HG03025 (cell line): ENCODE results near the gene LDB3.
"Not testable (repeated sequence)": the region's sequence is repeated elsewhere in the genome, so short reads cannot be mapped to it uniquely, and the experiment has no call there.

Source experiments
- ATAC-seq: cut with Tn5 transposase; IDR thresholded peaks from one replicate; pipeline ENCODE4 v1.9.1; 2021; ENCODE audit warnings: mild to moderate bottlenecking, moderate library complexity; ENCODE audit not compliant: unreplicated experiment, low FRiP score

Gene LDB3

DNA sequence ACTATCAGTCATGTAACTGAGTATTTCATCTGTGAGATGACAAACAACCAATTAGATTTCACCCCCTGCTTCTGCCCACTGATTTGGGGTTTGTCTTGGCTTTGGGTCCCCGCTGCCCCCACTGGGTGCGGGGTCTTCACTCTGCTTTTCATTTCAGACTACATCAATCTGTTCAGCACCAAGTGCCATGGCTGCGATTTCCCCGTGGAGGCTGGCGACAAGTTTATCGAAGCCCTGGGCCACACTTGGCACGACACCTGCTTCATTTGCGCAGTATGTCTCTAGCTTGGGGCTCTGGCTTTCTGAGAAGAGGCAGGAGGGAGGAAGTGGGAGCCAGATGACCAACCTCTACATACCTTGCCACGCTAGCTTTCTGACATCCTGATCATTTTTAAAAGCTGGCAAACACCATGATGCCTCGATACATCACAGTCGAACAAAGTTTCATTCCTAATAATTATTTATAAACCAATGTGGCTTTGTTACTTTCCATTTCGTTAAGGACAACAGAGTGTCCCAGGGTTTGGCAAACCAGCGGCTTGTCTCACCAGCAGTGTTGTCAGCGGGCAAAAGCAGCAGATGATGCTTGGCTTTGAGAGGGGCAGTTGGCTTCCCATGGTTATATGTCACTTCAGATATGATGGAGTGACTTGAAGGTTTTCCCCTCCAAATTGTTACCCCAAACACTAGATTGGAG lies 57.8 kb downstream of the LDB3 start:
- no peak for ATAC-seq

GRCh38 chr10:86726677-86726999 lies 58.3 kb downstream of the LDB3 start:
- no peak for ATAC-seq

GRCh38 chr10:86727470-86727869 lies 59.2 kb downstream of the LDB3 start:
- no peak for ATAC-seq

DNA sequence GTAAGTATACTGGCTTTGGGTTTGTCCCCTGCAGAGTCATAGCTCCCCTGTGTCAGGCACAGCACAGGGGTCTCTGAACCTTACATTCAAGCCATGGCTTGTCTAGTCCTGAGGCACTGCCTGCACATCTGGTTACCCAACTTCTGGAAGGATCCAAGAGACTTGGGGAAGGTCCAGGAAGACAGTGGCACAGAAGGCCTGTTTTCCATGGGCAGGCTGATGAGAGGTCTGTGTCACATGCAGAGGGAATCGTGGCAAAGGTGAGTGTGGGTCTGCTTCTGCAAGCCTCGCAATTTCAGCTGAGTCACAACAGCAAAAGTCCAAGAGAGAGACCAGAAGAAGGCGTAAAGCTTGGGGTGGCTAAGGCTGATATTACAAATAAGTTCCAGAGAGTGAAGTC lies 59.7 kb downstream of the LDB3 start:
- ATAC-seq, result no peak

GRCh38 chr10:86729677-86730076 lies 61.4 kb downstream of the LDB3 start:
- no peak for ATAC-seq

GRCh38 chr10:86730227-86730626 lies 61.9 kb downstream of the LDB3 start:
- ATAC-seq, result no peak

GRCh38 chr10:86732771-86733170 lies 64.5 kb downstream of the LDB3 start:
- no peak for ATAC-seq

- ATAC-seq, result no peak
Measured at GRCh38 chr10:86733260-86733671, 65.0 kb downstream of the LDB3 start.

DNA sequence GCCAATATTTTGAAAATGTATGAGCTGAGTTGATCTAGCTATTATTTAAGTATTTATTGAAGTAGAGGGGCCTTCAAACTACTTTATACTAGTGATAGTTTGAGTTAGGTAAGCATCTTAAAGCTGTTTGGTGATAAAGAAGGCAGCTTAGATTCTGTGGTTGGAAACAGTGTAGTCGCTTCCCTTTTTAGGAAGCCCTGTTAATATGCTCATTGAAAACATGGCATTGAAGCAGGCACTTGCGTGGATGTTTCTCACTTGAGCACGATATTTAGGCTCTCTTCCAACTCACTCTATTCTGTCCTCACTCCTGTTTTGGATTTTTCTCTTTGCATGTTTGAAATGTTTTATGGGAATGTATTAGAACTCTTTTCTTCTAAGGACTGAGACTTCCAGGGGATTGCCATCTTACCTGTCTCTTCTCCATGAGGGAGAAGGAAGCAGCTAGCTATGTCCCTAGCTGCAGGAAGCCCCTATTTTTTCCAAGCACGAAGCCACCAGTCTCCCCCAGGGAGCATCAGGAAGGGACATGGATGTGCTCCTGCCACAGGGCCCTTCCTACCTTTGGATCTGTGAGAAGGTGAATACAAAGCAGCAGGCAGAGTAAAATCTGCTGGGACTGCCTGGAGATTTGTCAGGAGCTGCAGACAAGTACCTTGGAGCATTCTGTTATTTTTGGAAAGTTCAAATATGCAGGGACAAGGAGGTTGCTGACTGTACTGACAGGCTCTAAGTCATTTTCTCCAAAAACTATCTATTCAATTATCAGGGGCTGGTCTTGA lies 66.1 kb downstream of the LDB3 start:
- ATAC-seq, result no peak

DNA sequence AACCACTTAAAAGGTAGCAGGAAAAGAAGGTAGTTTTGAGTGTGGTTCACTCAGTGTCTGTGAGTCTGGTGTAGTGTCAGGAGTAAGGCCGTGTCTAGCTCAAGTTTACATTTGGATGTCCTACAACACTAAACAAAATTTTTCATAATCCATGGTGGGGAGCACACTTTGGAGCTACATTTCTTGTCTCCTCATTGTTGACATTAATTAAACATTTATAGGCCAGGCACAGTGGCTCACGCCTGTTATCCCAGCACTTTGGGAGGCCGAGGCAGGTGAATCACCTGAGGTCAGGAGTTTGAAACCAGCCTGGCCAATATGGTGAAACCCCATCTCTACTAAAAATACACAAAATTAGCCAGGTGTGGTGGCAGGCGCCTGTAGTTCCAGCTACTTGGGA lies 67.0 kb downstream of the LDB3 start:
- not testable (repeated sequence) for ATAC-seq

- ATAC-seq, result no peak
Measured at GRCh38 chr10:86742230-86742629, 73.9 kb downstream of the LDB3 start.

DNA sequence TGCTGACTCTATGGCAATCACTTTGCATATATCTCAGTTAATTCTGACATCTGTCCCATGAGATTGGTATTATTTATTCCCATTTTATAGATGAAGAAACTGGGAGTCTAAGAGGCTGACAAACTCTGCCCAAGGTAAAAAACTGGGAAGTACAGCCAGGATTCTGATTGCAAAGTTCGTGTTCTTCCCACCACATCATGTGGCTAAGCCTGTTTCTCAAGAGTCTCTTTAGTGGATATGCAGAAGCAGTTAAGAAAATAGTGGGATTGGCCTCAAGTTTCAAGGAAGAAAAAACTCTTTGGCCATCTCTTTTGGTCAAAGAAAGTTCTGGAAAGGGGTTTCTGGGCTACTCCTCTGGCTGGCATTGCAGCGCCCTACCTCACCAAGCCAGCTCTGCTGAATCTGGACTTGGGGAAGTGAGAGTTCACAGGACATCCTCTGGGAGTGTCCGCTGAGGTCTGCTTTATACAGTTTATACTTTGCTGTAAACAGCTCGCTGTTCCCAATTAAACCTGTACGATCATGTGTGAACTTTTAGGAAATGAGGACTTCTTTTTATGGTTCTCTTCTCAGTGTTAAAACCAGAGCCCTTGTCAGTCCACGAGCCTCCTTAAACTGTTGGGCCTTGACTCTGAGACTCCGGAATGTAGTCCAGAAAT lies 75.9 kb downstream of the LDB3 start:
- no peak for ATAC-seq

GRCh38 chr10:86747796-86748581 lies 79.7 kb downstream of the LDB3 start:
- ATAC-seq, result no peak

DNA sequence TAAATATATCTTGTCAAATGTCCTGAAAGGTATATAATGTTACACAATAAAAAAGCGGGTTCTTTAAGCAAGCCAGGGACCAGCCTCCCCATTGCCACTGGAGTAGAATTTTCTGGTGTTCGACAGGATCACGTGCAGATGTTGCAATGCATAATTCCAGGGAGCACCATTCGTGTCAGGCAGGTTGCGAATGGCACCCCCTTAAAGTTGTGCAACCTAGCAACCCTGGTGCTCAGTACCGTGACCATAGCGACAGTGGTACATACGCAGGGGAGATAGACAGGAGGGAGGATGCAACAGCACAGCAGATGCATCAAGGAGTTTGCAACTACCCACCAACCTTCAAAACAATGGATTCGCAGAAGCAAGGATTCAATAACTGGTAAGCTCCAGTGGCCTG lies 81.5 kb downstream of the LDB3 start:
- no peak for ATAC-seq

DNA sequence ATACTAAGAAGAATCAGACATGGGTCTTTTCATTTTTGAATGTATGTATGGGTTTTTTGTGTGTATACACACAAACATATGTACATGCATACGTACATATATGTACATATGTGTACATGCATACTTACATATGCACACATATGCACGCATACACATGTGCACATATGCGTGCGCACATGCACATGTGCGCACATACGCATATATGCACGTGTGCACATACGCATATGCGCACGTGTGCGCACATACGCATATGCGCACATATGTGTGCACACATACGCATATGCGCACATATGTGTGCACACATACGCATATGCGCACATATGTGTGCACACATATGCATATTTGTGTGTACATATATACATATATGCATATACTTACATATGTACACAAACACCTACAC lies 83.2 kb downstream of the LDB3 start:
- ATAC-seq, result no peak

DNA sequence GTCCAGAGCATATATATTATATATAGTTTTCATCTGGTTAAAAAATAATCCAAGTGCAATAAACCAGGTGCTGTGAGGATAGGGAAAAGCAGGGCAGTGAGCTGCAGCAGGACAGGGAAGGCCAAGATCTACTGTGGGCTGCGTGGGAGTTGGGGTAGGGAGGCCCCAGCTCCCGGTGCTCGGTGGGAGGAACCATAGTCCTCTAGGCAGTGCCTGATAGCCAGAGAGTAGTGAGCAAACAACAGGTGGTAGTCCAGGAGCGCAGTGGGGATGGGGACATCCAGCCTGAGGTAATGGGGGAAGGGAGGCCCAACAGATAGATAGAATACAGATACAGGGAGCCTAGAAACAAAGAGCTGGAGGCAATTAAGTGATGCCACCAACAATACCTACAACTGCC lies 84.0 kb downstream of the LDB3 start:
- no peak for ATAC-seq

DNA sequence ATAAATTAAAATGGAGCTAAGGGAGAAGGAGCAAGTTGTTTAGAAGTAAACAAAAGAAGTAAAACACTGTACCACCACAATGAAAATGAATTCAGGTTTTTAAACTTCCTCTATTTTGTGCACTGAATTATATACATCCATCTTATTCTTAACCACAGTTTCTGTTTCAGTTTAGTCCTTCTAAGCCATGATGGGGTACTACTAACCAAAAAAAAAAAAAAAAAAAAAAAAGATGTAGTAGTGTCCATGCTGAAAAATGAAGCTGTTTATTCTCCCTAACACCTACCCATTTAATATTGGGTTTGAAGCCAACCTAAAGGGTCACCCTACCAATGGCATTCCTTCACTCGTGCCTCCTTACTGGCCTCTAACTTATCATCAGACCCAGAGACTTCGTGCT lies 84.7 kb downstream of the LDB3 start:
- no peak for ATAC-seq

DNA sequence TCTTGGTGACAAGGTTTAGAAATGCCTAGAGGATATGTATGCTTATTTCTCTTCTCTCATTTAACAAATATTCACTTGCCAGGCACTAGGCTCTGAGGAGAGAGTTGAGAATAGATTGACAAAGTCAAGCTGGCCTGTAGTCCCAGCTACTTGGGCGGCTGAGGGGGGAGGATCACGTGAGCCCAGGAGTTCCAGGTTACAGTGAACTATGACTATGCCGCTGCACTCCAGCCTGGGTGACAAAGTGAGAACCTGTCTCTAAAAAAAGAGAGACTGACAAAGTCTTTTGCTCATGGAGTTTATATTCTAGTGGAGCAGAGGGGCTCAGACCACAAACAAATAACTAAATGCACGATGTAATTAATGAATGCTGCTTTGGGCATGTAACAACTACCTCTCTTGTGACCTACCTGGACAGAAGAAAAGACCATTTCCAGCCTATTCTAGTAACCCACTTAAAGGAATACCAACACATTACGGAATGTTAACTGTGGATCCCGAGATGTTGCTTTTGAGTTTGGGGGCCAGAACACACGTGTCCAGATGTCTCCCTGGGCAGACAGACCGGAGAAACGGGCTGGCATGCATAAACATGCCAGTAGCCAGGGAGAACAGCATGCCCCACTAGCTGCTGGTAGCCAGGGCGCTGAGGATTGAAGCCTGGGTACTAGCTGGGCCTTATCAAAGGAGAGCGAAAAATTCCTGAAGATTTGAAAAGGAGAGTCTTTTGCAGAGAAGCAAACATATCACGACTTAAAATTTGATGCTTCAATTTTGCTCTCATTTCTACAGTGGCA lies 85.5 kb downstream of the LDB3 start:
- no peak for ATAC-seq

- ATAC-seq, result no peak
Measured at GRCh38 chr10:86755454-86755739, 87.1 kb downstream of the LDB3 start.

GRCh38 chr10:86755740-86756510 lies 87.6 kb downstream of the LDB3 start:
- ATAC-seq, result peak; percentile 76
